Body of pancreas (tissue), 4 donors: ENCODE data around the gene SMAD4.

ENCODE experiments used
- POLR2A ChIP-seq, 3 donors: fragments of 450-650 bp; IDR thresholded peaks; one replicate each; pipeline ENCODE4 v1.6.1; 2016; ENCODE audit warnings: antibody characterized with exemption in 3 of 3, mild to moderate bottlenecking in 2 of 3
- TF ChIP-seq, protein P1 (sequence below), 7 experiments: fragments of 450-650 bp in 4 of 7; fragments of 200-600 bp in 3 of 7; sonication (generic) in 3 of 7; IDR thresholded peaks; one replicate each; pipeline ENCODE4 v1.5.1; 2016 to 2019; ENCODE audit warnings: antibody characterized with exemption in 7 of 7

GRCh38 chr18:51039138-51040112 is 9.4 kb downstream of the SMAD4 start:
- no peak for TF ChIP-seq POLR2A (IDR thresholded peaks at IDR 0.05)
- TF ChIP-seq, protein P1, sequence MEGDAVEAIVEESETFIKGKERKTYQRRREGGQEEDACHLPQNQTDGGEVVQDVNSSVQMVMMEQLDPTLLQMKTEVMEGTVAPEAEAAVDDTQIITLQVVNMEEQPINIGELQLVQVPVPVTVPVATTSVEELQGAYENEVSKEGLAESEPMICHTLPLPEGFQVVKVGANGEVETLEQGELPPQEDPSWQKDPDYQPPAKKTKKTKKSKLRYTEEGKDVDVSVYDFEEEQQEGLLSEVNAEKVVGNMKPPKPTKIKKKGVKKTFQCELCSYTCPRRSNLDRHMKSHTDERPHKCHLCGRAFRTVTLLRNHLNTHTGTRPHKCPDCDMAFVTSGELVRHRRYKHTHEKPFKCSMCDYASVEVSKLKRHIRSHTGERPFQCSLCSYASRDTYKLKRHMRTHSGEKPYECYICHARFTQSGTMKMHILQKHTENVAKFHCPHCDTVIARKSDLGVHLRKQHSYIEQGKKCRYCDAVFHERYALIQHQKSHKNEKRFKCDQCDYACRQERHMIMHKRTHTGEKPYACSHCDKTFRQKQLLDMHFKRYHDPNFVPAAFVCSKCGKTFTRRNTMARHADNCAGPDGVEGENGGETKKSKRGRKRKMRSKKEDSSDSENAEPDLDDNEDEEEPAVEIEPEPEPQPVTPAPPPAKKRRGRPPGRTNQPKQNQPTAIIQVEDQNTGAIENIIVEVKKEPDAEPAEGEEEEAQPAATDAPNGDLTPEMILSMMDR (IDR thresholded peaks at IDR 0.05) = no peak
